GM19452 (cell line): ENCODE data around the gene NTNG1.
"Not testable (repeated sequence)": the region's sequence is repeated elsewhere in the genome, so short reads cannot be mapped to it uniquely, and the experiment has no call there.

Experiments used
- ATAC-seq: cut with Tn5 transposase; IDR thresholded peaks from one replicate; pipeline ENCODE4 v1.9.1; 2021; ENCODE audit not compliant: unreplicated experiment

NTNG1 gene

GRCh38 chr1:107140703-107141490 lies at the start of gene NTNG1:
Gene NTNG1 (plus strand): TSS chr1:107141039.
- ATAC-seq: no peak

GRCh38 chr1:107091418-107091817 lies 49.4 kb upstream of the NTNG1 start:
- no peak for ATAC-seq

- ATAC-seq: not testable (repeated sequence)
Observed at GRCh38 chr1:107093395-107093794, 47.4 kb upstream of the NTNG1 start.

GRCh38 chr1:107095647-107096046 lies 45.2 kb upstream of the NTNG1 start:
- no peak for ATAC-seq

- no peak for ATAC-seq
Observed at GRCh38 chr1:107096690-107097089, 44.1 kb upstream of the NTNG1 start.

GRCh38 chr1:107098961-107099360 lies 41.9 kb upstream of the NTNG1 start:
- no peak for ATAC-seq

- no peak for ATAC-seq
Observed at GRCh38 chr1:107100331-107100984, 40.4 kb upstream of the NTNG1 start.

GRCh38 chr1:107105914-107106313 lies 34.9 kb upstream of the NTNG1 start:
- no peak for ATAC-seq

- ATAC-seq: no peak
Observed at GRCh38 chr1:107110326-107110725, 30.5 kb upstream of the NTNG1 start.

- ATAC-seq: no peak
Observed at GRCh38 chr1:107116306-107116790, 24.5 kb upstream of the NTNG1 start.

GRCh38 chr1:107122225-107122624 lies 18.6 kb upstream of the NTNG1 start:
- ATAC-seq: no peak

- ATAC-seq: no peak
Observed at GRCh38 chr1:107123741-107124140, 17.1 kb upstream of the NTNG1 start.

GRCh38 chr1:107124694-107125093 lies 16.1 kb upstream of the NTNG1 start:
- ATAC-seq: no peak

- no peak for ATAC-seq
Observed at GRCh38 chr1:107132195-107132594, 8.6 kb upstream of the NTNG1 start.

GRCh38 chr1:107132780-107133179 lies 8.1 kb upstream of the NTNG1 start:
- ATAC-seq: no peak

GRCh38 chr1:107135463-107135862 lies 5.4 kb upstream of the NTNG1 start:
- ATAC-seq: no peak

GRCh38 chr1:107138166-107138565 lies 2.7 kb upstream of the NTNG1 start:
- ATAC-seq: no peak

- no peak for ATAC-seq
Observed at GRCh38 chr1:107138767-107139445, 1.9 kb upstream of the NTNG1 start.

GRCh38 chr1:107139833-107140702 lies 771 bp upstream of the NTNG1 start:
- ATAC-seq: no peak

- ATAC-seq: no peak
Observed at GRCh38 chr1:107141491-107142126, 770 bp downstream of the NTNG1 start.
